NB4 (cell line): ENCODE data around the gene PAX2.

Experiments used
- CTCF ChIP-seq: IDR thresholded peaks from one replicate; pipeline ENCODE4 v1.5.1; 2012; ENCODE audit warnings: low read depth, low read length
- POLR2A ChIP-seq: IDR thresholded peaks from 2 replicates; pipeline ENCODE4 v1.6.1; 2011; ENCODE audit warnings: mild to moderate bottlenecking; ENCODE audit not compliant: insufficient read length; ENCODE audit errors: extremely low read depth
- TF ChIP-seq, protein P1 (sequence below): IDR thresholded peaks from 2 replicates; pipeline ENCODE4 v1.6.1; 2011; ENCODE audit warnings: low read depth, low read length

DNA sequence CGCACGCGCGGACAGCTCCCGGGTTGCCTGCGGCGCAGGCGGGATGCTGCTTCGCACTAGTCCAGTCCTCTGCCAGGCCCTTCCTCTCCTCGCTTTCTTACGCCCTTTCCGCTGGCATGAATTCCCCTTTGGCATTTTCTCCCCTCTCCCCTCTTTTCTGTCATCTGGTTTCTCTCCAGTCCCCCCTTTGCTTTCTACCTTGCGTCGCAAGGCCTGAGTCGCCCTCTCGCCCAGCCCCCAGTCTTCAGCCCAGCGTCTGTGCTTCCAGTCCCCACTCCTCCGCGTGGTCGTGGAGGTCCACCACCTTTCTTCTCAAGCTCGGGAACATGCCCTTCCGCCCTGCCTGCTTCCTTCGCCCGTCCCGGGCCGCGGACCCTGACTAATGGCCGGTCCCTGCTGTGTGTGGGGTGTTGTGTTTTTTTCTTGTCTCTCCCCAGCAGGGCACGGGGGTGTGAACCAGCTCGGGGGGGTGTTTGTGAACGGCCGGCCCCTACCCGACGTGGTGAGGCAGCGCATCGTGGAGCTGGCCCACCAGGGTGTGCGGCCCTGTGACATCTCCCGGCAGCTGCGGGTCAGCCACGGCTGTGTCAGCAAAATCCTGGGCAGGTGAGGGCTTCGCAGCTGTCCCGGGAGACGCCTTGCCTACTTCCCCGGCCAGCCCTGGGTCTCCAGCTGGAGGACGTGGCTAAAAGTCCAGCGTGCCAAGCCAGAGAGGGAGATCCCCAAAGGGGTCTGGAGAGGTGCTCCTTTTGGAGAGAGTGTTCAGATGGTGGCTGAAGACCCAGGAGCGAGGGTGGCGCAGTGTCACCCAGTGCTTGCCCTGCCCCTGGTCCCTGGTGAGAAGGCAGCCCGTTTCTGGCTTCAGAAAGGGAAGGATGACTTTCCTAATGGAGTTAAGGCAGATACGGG is 4.2 kb downstream of the PAX2 start:
- TF ChIP-seq CTCF (no peak), POLR2A (no peak)
- TF ChIP-seq, protein P1, sequence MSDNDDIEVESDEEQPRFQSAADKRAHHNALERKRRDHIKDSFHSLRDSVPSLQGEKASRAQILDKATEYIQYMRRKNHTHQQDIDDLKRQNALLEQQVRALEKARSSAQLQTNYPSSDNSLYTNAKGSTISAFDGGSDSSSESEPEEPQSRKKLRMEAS, result no peak
